ENCODE measurements around the gene MSI2.

The MSI2 gene

GRCh38 chr17:57284583-57284982 lies 28.3 kb downstream of the MSI2 start:
- H3K9ac ChIP-seq (ENCODE audit: low read depth, low read length), result no peak overlapping the region
- H3K9me3 ChIP-seq (ENCODE audit: control insufficient read depth, insufficient read depth, low read length), result no peaks in the 10 kb centered on the region
- no peaks in the 10 kb centered on the region for H3K36me3 ChIP-seq (ENCODE audit: insufficient read depth, low read length)
- H3K4me1 ChIP-seq (ENCODE audit: insufficient read depth, low read length), result peaks cover 44% of the 10 kb centered on the region

GRCh38 chr17:57284984-57285646 lies 28.8 kb downstream of the MSI2 start:
- H3K36me3 ChIP-seq (ENCODE audit: insufficient read depth, low read length), result no peaks in the 10 kb centered on the region
- H3K9me3 ChIP-seq (ENCODE audit: control insufficient read depth, insufficient read depth, low read length), result no peaks in the 10 kb centered on the region
- H3K4me1 ChIP-seq (ENCODE audit: insufficient read depth, low read length), result peaks cover 44% of the 10 kb centered on the region
- H3K9ac ChIP-seq (ENCODE audit: low read depth, low read length), result peak overlapping the region; percentile 11; the same call in 1 of the 2 replicates

- Histone ChIP-seq H3K36me3 (ENCODE audit: insufficient read depth, low read length) (no peaks in the 10 kb centered on the region), H3K9me3 (ENCODE audit: control insufficient read depth, insufficient read depth, low read length) (no peaks in the 10 kb centered on the region), H3K4me1 (ENCODE audit: insufficient read depth, low read length) (peaks cover 44% of the 10 kb centered on the region), H3K9ac (ENCODE audit: low read depth, low read length) (peak overlapping the region; percentile 11; the same call in 1 of the 2 replicates)
These were observed 29.4 kb downstream of the MSI2 start for GRCh38 chr17:57285701-57286100.

- Histone ChIP-seq H3K36me3 (ENCODE audit: insufficient read depth, low read length) (no peaks in the 10 kb centered on the region), H3K9ac (ENCODE audit: low read depth, low read length) (no peak overlapping the region), H3K9me3 (ENCODE audit: control insufficient read depth, insufficient read depth, low read length) (no peaks in the 10 kb centered on the region), H3K4me1 (ENCODE audit: insufficient read depth, low read length) (peaks cover 44% of the 10 kb centered on the region)
These were observed 30.2 kb downstream of the MSI2 start for GRCh38 chr17:57286399-57287105.

GRCh38 chr17:57288040-57288772 lies 31.9 kb downstream of the MSI2 start:
- Histone ChIP-seq H3K36me3 (ENCODE audit: insufficient read depth, low read length) (no peaks in the 10 kb centered on the region), H3K4me1 (ENCODE audit: insufficient read depth, low read length) (peaks cover 41% of the 10 kb centered on the region), H3K9ac (ENCODE audit: low read depth, low read length) (no peak overlapping the region), H3K9me3 (ENCODE audit: control insufficient read depth, insufficient read depth, low read length) (no peaks in the 10 kb centered on the region)

- H3K9ac ChIP-seq (ENCODE audit: low read depth, low read length), result no peak overlapping the region
- peaks cover 39% of the 10 kb centered on the region for H3K4me1 ChIP-seq (ENCODE audit: insufficient read depth, low read length)
- H3K36me3 ChIP-seq (ENCODE audit: insufficient read depth, low read length), result no peaks in the 10 kb centered on the region
- H3K9me3 ChIP-seq (ENCODE audit: control insufficient read depth, insufficient read depth, low read length), result no peaks in the 10 kb centered on the region
These were observed 32.4 kb downstream of the MSI2 start for GRCh38 chr17:57288773-57289121.

- H3K4me1 ChIP-seq (ENCODE audit: insufficient read depth, low read length), result peaks cover 42% of the 10 kb centered on the region
- H3K36me3 ChIP-seq (ENCODE audit: insufficient read depth, low read length), result no peaks in the 10 kb centered on the region
- H3K9ac ChIP-seq (ENCODE audit: low read depth, low read length), result no peak overlapping the region
- H3K9me3 ChIP-seq (ENCODE audit: control insufficient read depth, insufficient read depth, low read length), result no peaks in the 10 kb centered on the region
These were observed 32.8 kb downstream of the MSI2 start for GRCh38 chr17:57289130-57289529.

GRCh38 chr17:57289613-57290012 lies 33.3 kb downstream of the MSI2 start:
- H3K4me1 ChIP-seq (ENCODE audit: insufficient read depth, low read length), result peaks cover 43% of the 10 kb centered on the region
- no peaks in the 10 kb centered on the region for H3K9me3 ChIP-seq (ENCODE audit: control insufficient read depth, insufficient read depth, low read length)
- H3K36me3 ChIP-seq (ENCODE audit: insufficient read depth, low read length), result no peaks in the 10 kb centered on the region
- no peak overlapping the region for H3K9ac ChIP-seq (ENCODE audit: low read depth, low read length)

GRCh38 chr17:57290981-57291380 lies 34.7 kb downstream of the MSI2 start:
- Histone ChIP-seq H3K9ac (ENCODE audit: low read depth, low read length) (no peak overlapping the region), H3K9me3 (ENCODE audit: control insufficient read depth, insufficient read depth, low read length) (no peaks in the 10 kb centered on the region), H3K36me3 (ENCODE audit: insufficient read depth, low read length) (no peaks in the 10 kb centered on the region), H3K4me1 (ENCODE audit: insufficient read depth, low read length) (peaks cover 43% of the 10 kb centered on the region)

GRCh38 chr17:57292091-57292490 lies 35.8 kb downstream of the MSI2 start:
- Histone ChIP-seq H3K9ac (ENCODE audit: low read depth, low read length) (no peak overlapping the region), H3K9me3 (ENCODE audit: control insufficient read depth, insufficient read depth, low read length) (no peaks in the 10 kb centered on the region), H3K36me3 (ENCODE audit: insufficient read depth, low read length) (no peaks in the 10 kb centered on the region), H3K4me1 (ENCODE audit: insufficient read depth, low read length) (peaks cover 41% of the 10 kb centered on the region)

GRCh38 chr17:57293077-57293476 lies 36.8 kb downstream of the MSI2 start:
- Histone ChIP-seq H3K9me3 (ENCODE audit: control insufficient read depth, insufficient read depth, low read length) (peaks cover 7% of the 10 kb centered on the region; the same call in 1 of the 2 replicates), H3K36me3 (ENCODE audit: insufficient read depth, low read length) (peaks cover 3% of the 10 kb centered on the region; the same call in 1 of the 2 replicates), H3K9ac (ENCODE audit: low read depth, low read length) (no peak overlapping the region), H3K4me1 (ENCODE audit: insufficient read depth, low read length) (peaks cover 41% of the 10 kb centered on the region)

- Histone ChIP-seq H3K36me3 (ENCODE audit: insufficient read depth, low read length) (peaks cover 5% of the 10 kb centered on the region), H3K9me3 (ENCODE audit: control insufficient read depth, insufficient read depth, low read length) (peaks cover 13% of the 10 kb centered on the region; the same call in 1 of the 2 replicates), H3K4me1 (ENCODE audit: insufficient read depth, low read length) (peaks cover 37% of the 10 kb centered on the region)
These were observed 37.8 kb downstream of the MSI2 start for GRCh38 chr17:57294101-57294500.

GRCh38 chr17:57294629-57295501 lies 38.5 kb downstream of the MSI2 start:
- Histone ChIP-seq H3K9me3 (ENCODE audit: control insufficient read depth, insufficient read depth, low read length) (peaks cover 16% of the 10 kb centered on the region; the same call in 1 of the 2 replicates), H3K4me1 (ENCODE audit: insufficient read depth, low read length) (peaks cover 37% of the 10 kb centered on the region), H3K36me3 (ENCODE audit: insufficient read depth, low read length) (peaks cover 5% of the 10 kb centered on the region), H3K9ac (ENCODE audit: low read depth, low read length) (no peak overlapping the region)

More at GRCh38 chr17:57294101-57294500, 37.8 kb downstream of the MSI2 start:
- H3K9ac ChIP-seq (ENCODE audit: low read depth, low read length), result no peak overlapping the region

GRCh38 chr17:57295526-57296023 lies 39.3 kb downstream of the MSI2 start:
- H3K36me3 ChIP-seq (ENCODE audit: insufficient read depth, low read length), result peaks cover 5% of the 10 kb centered on the region
- peaks cover 16% of the 10 kb centered on the region; the same call in 1 of the 2 replicates for H3K9me3 ChIP-seq (ENCODE audit: control insufficient read depth, insufficient read depth, low read length)
- no peak overlapping the region for H3K9ac ChIP-seq (ENCODE audit: low read depth, low read length)
- peaks cover 37% of the 10 kb centered on the region for H3K4me1 ChIP-seq (ENCODE audit: insufficient read depth, low read length)
